NCI-H526 (cell line): Measurements from ENCODE around the gene NCF2.

Experiments
- DNase-seq, 2 experiments: peaks; one replicate each; lab custom pipeline; 2025; lab: John Stamatoyannopoulos, UW

The NCF2 gene

GRCh38 chr1:183551924-183552323 lies 38.3 kb downstream of the NCF2 start:
- DNase-seq, result no peak

GRCh38 chr1:183550915-183551314 lies 39.3 kb downstream of the NCF2 start:
- no peak for DNase-seq

- DNase-seq, result peak; percentile 89 to 91
These were observed 42.1 kb downstream of the NCF2 start for GRCh38 chr1:183548116-183548515.

GRCh38 chr1:183546427-183546826 lies 43.8 kb downstream of the NCF2 start:
- DNase-seq, result no peak

- DNase-seq, result no peak
These were observed 45.5 kb downstream of the NCF2 start for GRCh38 chr1:183544598-183545297.

GRCh38 chr1:183543619-183544204 lies 46.5 kb downstream of the NCF2 start:
- DNase-seq, result peak; percentile 73 to 92

- no peak for DNase-seq
These were observed 52.9 kb downstream of the NCF2 start for GRCh38 chr1:183537405-183537804.

GRCh38 chr1:183533617-183534174 lies 56.6 kb downstream of the NCF2 start:
- peak; percentile 72 to 88 for DNase-seq

- DNase-seq, result no peak
These were observed 61.7 kb downstream of the NCF2 start for GRCh38 chr1:183528577-183528976.

GRCh38 chr1:183522104-183522503 lies 68.2 kb downstream of the NCF2 start:
- DNase-seq, result no peak

GRCh38 chr1:183520379-183520778 lies 69.9 kb downstream of the NCF2 start:
- no peak for DNase-seq

- DNase-seq, result peak; percentile 88 to 90
These were observed 72.9 kb downstream of the NCF2 start for GRCh38 chr1:183517401-183517800.

- peak; percentile 50 for DNase-seq
These were observed 73.5 kb downstream of the NCF2 start for GRCh38 chr1:183516725-183517124.

GRCh38 chr1:183515002-183515689 lies 75.1 kb downstream of the NCF2 start:
- DNase-seq, result no peak

- no peak for DNase-seq
These were observed 76.0 kb downstream of the NCF2 start for GRCh38 chr1:183514235-183514634.

GRCh38 chr1:183512450-183512849 lies 77.8 kb downstream of the NCF2 start:
- no peak for DNase-seq

- DNase-seq, result no peak
These were observed 81.6 kb downstream of the NCF2 start for GRCh38 chr1:183508694-183509093.

- no peak for DNase-seq
These were observed 83.7 kb downstream of the NCF2 start for GRCh38 chr1:183506561-183506960.
